Natural killer cell (primary cell): ENCODE measurements around the gene CHI3L1. TPM values are rescaled to one million over a fixed set of nuclear protein-coding genes. Genes with fewer than 3 reads are reported as not detected.

Experiments used
- ATAC-seq, 3 donors: fragments of 150-1000 bp in 2 of 3; fragments of 200-7000 bp in 1 of 3; cut with Tn5 transposase; 1 replicate in 1 of 3; 2 replicates in 2 of 3; pipeline ENCODE4 v1.10.0; 2021; ENCODE audit warnings: mild to moderate bottlenecking in 2 of 3, moderate library complexity in 2 of 3
- DNase-seq, 2 donors: peaks; one replicate each; pipeline versions ENCODE4 v3.0.0 to v3.0.0-alpha.2; 2013 to 2021; ENCODE audit warnings: mixed read lengths in 1 of 2
- H3K27ac ChIP-seq: one replicate; pipeline ENCODE4 v1.5.1; 2013; ENCODE audit warnings: mild to moderate bottlenecking, low read length
- H3K27me3 ChIP-seq: one replicate; pipeline ENCODE4 v1.6.1; 2013; ENCODE audit warnings: low read length; ENCODE audit not compliant: control insufficient read depth, insufficient read depth
- H3K36me3 ChIP-seq: one replicate; pipeline ENCODE4 v1.6.1; 2013; ENCODE audit warnings: low read length; ENCODE audit not compliant: control insufficient read depth, insufficient read depth
- H3K4me1 ChIP-seq: one replicate; pipeline ENCODE4 v1.6.1; 2013; ENCODE audit warnings: low read length; ENCODE audit not compliant: control insufficient read depth, insufficient read depth
- H3K4me3 ChIP-seq: one replicate; pipeline ENCODE4 v1.5.1; 2013; ENCODE audit warnings: low read length
- H3K9me3 ChIP-seq: one replicate; pipeline ENCODE4 v1.6.1; 2013; ENCODE audit warnings: low read length; ENCODE audit not compliant: control insufficient read depth, insufficient read depth
- H3K27ac Mint-ChIP-seq, 2 donors: one replicate each; pipeline ENCODE4 v1.8.0; 2022; ENCODE audit warnings: mild to moderate bottlenecking in 2 of 2, mixed read lengths in 2 of 2, moderate library complexity in 1 of 2
- H3K27me3 Mint-ChIP-seq, 2 donors: one replicate each; pipeline ENCODE4 v1.8.0; 2022; ENCODE audit warnings: low read depth in 2 of 2, mixed read lengths in 2 of 2
- H3K36me3 Mint-ChIP-seq: one replicate; pipeline ENCODE4 v1.8.0; 2022; ENCODE audit warnings: mixed read lengths
- H3K4me1 Mint-ChIP-seq, 2 donors: one replicate each; pipeline ENCODE4 v1.8.0; 2022; ENCODE audit warnings: mixed read lengths in 2 of 2
- H3K4me3 Mint-ChIP-seq: one replicate; pipeline ENCODE4 v1.8.0; 2022; ENCODE audit warnings: mild to moderate bottlenecking, moderate library complexity, mixed read lengths
- H3K9me3 Mint-ChIP-seq, 2 donors: one replicate each; pipeline ENCODE4 v1.8.0; 2022; ENCODE audit warnings: mixed read lengths in 2 of 2
- WGBS: methylation state at CpG from one replicate; pipeline ENCODE4 v1.1.7; 2013; ENCODE audit warnings: missing lambda C conversion rate; ENCODE audit not compliant: insufficient coverage; 5-methylcytosine and 5-hydroxymethylcytosine counted together
- intact Hi-C: fragments of 100-400 bp; cut with micrococcal nuclease; formaldehyde crosslinking; loops from one replicate; pipeline ENCODE4 v1.14.2; 2022
- total RNA-seq, 4 donors: library from RNA; stranded (reverse); fragments of 120-200 nt in 1 of 4; gene quantifications; one replicate each; pipeline versions ENCODE4 v1.2.3 to v1.2.4, GENCODE V29; 2013 to 2022
- TF ChIP-seq, protein P1 (sequence below): fragments of 200-600 bp; IDR thresholded peaks from one replicate; pipeline ENCODE4 v1.8.0; 2022; ENCODE audit warnings: antibody characterized with exemption

CHI3L1 gene
- total RNA-seq, 3 donors from 2014 or later (not counting 1 experiment from before 2014, with no cell fraction given) = 1.0 TPM; not detected in 2

DNA sequence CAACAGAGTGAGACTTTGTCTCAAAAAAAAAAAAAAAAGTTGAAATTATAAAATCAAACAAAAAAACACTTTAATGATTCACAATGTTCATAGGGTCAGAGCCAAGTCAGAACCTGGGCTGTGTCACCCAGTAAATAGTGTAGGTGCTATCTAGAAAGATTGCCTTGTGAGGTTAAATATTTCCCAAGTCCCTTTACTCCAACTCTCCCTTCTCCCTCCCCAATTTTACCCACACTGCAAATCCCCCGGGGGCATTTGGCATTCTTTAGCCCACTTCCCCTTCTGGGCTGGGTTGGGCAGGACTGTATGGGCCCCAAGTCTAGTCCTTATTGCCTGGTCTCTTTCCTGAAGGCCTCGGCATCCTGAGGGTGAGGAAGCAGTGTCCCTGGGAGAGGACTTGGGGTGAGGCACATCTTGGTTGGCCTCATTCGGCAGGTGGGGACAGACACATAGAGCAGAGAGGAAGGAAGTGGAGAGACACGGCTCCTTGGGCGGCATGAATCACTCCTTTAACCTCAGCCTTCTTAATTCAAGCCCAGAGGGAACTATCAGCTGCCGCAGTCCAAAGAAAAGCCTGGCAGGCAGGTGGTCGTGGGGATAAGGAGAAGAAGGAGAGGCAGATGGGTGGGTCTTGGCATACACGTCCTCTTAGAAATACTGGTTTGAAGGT is 50.7 kb downstream of the CHI3L1 start:
- intact Hi-C loops = no loop called here
- Mint-ChIP-seq H3K9me3 (no peaks in the 10 kb centered on the region), H3K27ac (no peak overlapping the region), H3K36me3 (no peaks in the 10 kb centered on the region), H3K27me3 (peaks cover 0 to 12% of the 10 kb centered on the region in 2 donors), H3K4me1 (peaks cover 5 to 10% of the 10 kb centered on the region in 2 donors), H3K4me3 (no peak overlapping the region)
- ATAC-seq (no peak), DNase-seq (no peak)
- Histone ChIP-seq H3K4me1 (peaks cover 8% of the 10 kb centered on the region), H3K9me3 (no peaks in the 10 kb centered on the region), H3K27ac (no peak overlapping the region), H3K36me3 (no peaks in the 10 kb centered on the region), H3K27me3 (no peaks in the 10 kb centered on the region), H3K4me3 (no peak overlapping the region)
- TF ChIP-seq, protein P1, sequence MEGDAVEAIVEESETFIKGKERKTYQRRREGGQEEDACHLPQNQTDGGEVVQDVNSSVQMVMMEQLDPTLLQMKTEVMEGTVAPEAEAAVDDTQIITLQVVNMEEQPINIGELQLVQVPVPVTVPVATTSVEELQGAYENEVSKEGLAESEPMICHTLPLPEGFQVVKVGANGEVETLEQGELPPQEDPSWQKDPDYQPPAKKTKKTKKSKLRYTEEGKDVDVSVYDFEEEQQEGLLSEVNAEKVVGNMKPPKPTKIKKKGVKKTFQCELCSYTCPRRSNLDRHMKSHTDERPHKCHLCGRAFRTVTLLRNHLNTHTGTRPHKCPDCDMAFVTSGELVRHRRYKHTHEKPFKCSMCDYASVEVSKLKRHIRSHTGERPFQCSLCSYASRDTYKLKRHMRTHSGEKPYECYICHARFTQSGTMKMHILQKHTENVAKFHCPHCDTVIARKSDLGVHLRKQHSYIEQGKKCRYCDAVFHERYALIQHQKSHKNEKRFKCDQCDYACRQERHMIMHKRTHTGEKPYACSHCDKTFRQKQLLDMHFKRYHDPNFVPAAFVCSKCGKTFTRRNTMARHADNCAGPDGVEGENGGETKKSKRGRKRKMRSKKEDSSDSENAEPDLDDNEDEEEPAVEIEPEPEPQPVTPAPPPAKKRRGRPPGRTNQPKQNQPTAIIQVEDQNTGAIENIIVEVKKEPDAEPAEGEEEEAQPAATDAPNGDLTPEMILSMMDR = no peak
- WGBS = 0% methylated on average over 6 of the region's 8 CpGs

DNA sequence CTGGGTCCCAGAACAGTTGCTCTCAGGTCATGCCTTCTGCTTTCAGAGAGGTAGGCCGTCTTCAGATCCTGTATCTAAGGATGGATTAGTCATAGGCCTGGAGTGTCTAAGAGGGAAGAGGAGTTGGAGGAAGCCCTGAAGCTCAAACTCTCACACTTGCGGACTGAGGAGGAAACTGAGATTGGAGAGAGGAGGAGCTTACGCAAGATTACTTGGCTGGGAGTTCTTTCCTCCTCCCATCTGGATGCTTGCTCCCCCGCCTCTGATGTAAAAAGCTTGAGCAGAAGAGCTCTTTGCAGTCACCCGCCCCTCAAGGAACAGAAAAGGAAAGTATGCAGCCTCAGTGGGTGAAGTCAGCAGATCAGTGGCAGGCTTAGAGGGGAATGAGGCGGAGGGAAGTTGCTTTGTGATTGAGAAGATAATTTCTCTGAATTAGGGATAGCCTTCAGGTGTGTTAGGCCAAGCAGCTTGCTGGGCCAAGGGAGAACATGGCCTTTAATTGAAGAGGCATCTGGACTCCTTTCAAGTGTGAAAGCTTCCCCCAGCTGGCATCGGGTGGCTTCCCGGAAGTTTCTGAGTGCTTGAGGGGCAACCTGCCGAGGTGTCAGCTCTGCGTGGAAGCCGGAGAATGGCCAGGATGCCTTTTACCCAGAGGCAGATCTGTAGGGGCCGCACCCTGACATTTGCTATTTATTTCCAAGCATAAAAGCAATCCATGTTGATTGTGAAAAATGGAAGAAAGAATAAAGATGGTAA is 52.4 kb downstream of the CHI3L1 start:
- no peak overlapping the region for H3K4me3 Mint-ChIP-seq
- no peaks in the 10 kb centered on the region for H3K36me3 Mint-ChIP-seq
- intact Hi-C loops = no loop called here
- 84% methylated on average over 11 of the region's 12 CpGs for WGBS
- peaks cover 5 to 10% of the 10 kb centered on the region in 2 donors for H3K4me1 Mint-ChIP-seq
- Histone ChIP-seq H3K36me3 (no peaks in the 10 kb centered on the region), H3K4me3 (no peak overlapping the region), H3K9me3 (no peaks in the 10 kb centered on the region), H3K27ac (no peak overlapping the region), H3K27me3 (no peaks in the 10 kb centered on the region), H3K4me1 (peaks cover 8% of the 10 kb centered on the region)
- DNase-seq (no peak), ATAC-seq (no peak)
- H3K9me3 Mint-ChIP-seq = no peaks in the 10 kb centered on the region
- TF ChIP-seq, protein P1 = no peak
- no peak overlapping the region for H3K27ac Mint-ChIP-seq
- peaks cover 13 to 24% of the 10 kb centered on the region in 2 donors for H3K27me3 Mint-ChIP-seq

DNA sequence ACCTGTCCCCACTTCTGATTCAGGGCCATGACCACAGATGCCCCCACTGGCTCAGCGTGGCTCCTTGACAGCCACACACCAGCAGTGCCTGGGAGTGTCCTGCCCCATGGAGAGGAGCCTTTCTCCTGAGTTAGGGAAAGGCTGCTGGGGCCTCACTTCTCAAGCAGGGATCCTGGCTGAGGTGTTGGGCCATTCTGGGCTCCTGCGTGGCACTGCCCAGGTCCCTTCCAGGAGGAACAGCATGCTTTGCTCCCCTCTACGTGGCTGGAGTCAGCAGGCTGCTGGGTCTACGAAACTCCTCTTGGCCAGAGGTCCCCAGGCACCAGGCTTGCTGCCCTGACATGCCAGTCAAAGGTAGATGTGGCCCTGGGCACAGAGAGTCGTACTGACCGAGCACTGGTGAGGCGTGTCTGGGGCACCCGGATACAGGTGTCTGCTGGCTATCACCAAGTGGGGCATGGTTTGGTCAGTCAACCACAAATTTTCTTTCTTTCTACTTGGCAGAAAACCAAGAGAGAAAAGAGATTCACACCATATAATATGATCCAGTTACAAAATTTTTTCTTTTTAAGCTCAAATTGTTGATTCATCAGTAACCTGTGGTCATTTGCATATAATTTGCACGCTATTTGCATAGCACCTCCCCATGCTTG is 54.8 kb downstream of the CHI3L1 start:
- DNase-seq (no peak), ATAC-seq (no peak)
- Histone ChIP-seq H3K4me1 (peaks cover 24% of the 10 kb centered on the region), H3K9me3 (no peaks in the 10 kb centered on the region), H3K4me3 (no peak overlapping the region), H3K27me3 (peaks cover 6% of the 10 kb centered on the region), H3K27ac (no peak overlapping the region), H3K36me3 (no peaks in the 10 kb centered on the region)
- Mint-ChIP-seq H3K4me3 (no peak overlapping the region), H3K4me1 (peaks cover 5 to 17% of the 10 kb centered on the region in 2 donors), H3K36me3 (no peaks in the 10 kb centered on the region), H3K9me3 (no peaks in the 10 kb centered on the region), H3K27ac (no peak overlapping the region), H3K27me3 (peaks cover 35 to 37% of the 10 kb centered on the region in 2 donors)
- intact Hi-C loops = no loop called here
- TF ChIP-seq, protein P1 = no peak
- 77% methylated on average over 9 of the region's 9 CpGs for WGBS
